ENCODE results near the gene SLC22A5. TPM values are rescaled to one million over a fixed set of nuclear protein-coding genes. Genes with fewer than 3 reads are reported as not detected.
"Not testable (repeated sequence)": the region's sequence is repeated elsewhere in the genome, so short reads cannot be mapped to it uniquely, and the experiment has no call there.

Gene SLC22A5
- total RNA-seq, 1 experiment from 2014 or later = 3.6 TPM

DNA sequence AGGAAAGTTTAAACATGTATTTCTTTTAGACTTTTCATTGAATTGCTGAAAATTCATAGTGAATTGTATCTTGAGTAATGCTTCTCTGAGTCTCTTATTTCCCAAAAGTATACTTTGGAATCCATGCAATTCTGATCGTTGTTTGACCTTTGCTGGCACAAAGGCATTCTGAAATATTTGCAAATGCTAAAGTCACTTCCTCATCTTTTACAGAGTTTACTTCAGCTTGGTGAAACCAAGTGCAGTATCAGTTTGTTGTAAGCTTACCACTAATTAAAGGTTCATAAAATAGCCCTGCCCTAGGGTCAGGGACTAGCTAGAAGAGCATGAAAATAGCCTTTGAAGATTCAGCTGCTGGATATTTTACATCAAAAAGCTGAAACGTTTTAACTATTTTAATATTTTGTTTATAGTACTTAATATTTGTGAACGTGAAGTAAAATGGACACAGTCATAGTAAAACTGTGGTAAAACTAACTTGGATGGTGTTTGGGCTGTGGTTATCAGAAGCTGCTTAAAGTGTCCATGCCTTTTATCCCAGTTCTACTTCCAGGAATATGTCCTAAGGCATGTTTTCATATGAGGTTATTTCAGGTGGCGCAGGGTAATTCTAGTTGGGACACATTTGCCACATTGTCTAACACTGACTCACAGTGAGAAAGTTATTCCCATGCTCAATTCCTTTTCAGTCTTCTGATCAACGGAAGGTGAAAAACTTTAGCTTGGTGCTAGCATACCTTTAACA is 45.3 kb downstream of the SLC22A5 start (continued):
- TF ChIP-seq, protein P1, sequence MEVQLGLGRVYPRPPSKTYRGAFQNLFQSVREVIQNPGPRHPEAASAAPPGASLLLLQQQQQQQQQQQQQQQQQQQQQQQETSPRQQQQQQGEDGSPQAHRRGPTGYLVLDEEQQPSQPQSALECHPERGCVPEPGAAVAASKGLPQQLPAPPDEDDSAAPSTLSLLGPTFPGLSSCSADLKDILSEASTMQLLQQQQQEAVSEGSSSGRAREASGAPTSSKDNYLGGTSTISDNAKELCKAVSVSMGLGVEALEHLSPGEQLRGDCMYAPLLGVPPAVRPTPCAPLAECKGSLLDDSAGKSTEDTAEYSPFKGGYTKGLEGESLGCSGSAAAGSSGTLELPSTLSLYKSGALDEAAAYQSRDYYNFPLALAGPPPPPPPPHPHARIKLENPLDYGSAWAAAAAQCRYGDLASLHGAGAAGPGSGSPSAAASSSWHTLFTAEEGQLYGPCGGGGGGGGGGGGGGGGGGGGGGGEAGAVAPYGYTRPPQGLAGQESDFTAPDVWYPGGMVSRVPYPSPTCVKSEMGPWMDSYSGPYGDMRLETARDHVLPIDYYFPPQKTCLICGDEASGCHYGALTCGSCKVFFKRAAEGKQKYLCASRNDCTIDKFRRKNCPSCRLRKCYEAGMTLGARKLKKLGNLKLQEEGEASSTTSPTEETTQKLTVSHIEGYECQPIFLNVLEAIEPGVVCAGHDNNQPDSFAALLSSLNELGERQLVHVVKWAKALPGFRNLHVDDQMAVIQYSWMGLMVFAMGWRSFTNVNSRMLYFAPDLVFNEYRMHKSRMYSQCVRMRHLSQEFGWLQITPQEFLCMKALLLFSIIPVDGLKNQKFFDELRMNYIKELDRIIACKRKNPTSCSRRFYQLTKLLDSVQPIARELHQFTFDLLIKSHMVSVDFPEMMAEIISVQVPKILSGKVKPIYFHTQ (CRISPR knock-in tag; IDR thresholded peaks at IDR 0.05) = no peak
- TF ChIP-seq, protein P2, sequence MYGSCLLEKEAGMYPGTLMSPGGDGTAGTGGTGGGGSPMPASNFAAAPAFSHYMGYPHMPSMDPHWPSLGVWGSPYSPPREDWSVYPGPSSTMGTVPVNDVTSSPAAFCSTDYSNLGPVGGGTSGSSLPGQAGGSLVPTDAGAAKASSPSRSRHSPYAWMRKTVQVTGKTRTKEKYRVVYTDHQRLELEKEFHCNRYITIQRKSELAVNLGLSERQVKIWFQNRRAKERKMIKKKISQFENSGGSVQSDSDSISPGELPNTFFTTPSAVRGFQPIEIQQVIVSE (CRISPR knock-in tag; IDR thresholded peaks at IDR 0.05; ENCODE audit: borderline replicate concordance) = no peak
- TF ChIP-seq, protein P3, sequence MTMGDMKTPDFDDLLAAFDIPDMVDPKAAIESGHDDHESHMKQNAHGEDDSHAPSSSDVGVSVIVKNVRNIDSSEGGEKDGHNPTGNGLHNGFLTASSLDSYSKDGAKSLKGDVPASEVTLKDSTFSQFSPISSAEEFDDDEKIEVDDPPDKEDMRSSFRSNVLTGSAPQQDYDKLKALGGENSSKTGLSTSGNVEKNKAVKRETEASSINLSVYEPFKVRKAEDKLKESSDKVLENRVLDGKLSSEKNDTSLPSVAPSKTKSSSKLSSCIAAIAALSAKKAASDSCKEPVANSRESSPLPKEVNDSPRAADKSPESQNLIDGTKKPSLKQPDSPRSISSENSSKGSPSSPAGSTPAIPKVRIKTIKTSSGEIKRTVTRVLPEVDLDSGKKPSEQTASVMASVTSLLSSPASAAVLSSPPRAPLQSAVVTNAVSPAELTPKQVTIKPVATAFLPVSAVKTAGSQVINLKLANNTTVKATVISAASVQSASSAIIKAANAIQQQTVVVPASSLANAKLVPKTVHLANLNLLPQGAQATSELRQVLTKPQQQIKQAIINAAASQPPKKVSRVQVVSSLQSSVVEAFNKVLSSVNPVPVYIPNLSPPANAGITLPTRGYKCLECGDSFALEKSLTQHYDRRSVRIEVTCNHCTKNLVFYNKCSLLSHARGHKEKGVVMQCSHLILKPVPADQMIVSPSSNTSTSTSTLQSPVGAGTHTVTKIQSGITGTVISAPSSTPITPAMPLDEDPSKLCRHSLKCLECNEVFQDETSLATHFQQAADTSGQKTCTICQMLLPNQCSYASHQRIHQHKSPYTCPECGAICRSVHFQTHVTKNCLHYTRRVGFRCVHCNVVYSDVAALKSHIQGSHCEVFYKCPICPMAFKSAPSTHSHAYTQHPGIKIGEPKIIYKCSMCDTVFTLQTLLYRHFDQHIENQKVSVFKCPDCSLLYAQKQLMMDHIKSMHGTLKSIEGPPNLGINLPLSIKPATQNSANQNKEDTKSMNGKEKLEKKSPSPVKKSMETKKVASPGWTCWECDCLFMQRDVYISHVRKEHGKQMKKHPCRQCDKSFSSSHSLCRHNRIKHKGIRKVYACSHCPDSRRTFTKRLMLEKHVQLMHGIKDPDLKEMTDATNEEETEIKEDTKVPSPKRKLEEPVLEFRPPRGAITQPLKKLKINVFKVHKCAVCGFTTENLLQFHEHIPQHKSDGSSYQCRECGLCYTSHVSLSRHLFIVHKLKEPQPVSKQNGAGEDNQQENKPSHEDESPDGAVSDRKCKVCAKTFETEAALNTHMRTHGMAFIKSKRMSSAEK (CRISPR knock-in tag; IDR thresholded peaks at IDR 0.05; ENCODE audit: borderline replicate concordance) = no peak

DNA sequence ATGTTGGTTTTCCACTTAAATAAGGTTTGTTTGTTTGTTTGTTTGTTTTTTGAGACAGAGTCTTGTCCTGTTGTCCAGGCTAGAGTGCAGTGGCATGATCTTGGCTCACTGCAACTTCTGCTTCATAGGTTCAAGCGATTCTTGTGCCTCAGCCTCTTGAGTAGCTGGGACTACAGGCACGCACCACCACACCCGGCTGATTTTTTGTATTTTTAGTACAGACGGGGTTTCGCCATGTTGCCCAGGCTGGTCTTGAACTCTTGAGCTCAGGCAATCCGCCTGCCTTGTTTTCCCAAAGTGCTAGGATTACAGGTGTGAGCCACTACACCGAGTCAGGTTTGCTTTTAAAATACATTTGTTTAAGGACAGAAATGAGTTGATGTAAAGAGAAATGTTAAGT is 46.0 kb downstream of the SLC22A5 start:
- H3K27me3 Mint-ChIP-seq (ENCODE audit: low read depth); H3K4me3 Mint-ChIP-seq: not testable (repeated sequence)

DNA sequence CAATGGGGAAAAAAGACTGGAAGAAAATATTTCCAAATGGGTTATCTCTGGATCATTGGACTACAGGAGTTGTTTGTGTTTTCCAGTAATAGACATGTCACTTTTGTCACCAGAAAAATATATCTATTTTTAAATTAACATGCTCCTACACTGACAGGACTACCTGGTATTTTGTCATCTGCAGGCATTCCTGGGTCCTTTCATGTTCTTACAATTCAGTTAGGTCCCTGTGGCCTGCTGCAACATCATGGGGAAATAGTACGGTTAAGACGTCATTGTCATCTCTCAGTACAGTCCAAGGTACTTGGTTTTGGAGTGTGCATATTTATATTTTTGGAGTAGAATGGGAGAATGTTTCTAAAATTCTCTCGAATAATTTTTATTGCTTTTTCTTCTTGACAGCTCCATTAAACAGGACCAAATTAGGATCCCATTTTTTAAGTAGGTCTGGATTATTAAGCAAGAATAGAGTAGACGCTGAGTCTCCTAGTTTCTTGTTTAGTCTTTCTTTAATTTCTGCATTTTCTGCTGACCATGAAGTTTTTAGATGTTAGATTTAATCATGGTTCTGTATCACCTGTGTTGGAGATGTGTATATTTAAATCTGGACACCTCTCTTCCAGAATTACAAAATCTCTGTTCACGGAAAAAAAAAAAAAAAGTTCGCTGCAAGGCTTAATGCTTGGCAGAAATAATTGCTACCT is 46.9 kb downstream of the SLC22A5 start:
- H3K36me3 Mint-ChIP-seq = no peaks in the 10 kb centered on the region
- ChIA-PET POLR2A (interaction anchor here (0.7 kb wide), 1 partner anchor 92 kb away, joined by 3 read pairs; no protein-coding TSS in a partner anchor), CTCF (interaction anchor here (0.5 to 2.9 kb wide), 4 partner anchors 34 to 85 kb away, joined by 3 to 13 read pairs (median 10); partner anchors contain the start of gene IRF1)
- no peak overlapping the region for H3K4me3 Mint-ChIP-seq
- peaks cover 3% of the 10 kb centered on the region for H3K27me3 Mint-ChIP-seq (ENCODE audit: low read depth)
- no peak for ATAC-seq
- H3K9me3 Mint-ChIP-seq = no peaks in the 10 kb centered on the region
- no peak overlapping the region for H3K27ac Mint-ChIP-seq
- TF ChIP-seq NFE2L1 (CRISPR knock-in tag; IDR thresholded peaks at IDR 0.05) = no peak
- TF ChIP-seq RELA (CRISPR knock-in tag; IDR thresholded peaks at IDR 0.05; ENCODE audit: borderline replicate concordance) = no peak
- TF ChIP-seq E2F4 (CRISPR knock-in tag; IDR thresholded peaks at IDR 0.05; ENCODE audit: borderline replicate concordance, low read depth) = no peak
- TF ChIP-seq, protein P4, sequence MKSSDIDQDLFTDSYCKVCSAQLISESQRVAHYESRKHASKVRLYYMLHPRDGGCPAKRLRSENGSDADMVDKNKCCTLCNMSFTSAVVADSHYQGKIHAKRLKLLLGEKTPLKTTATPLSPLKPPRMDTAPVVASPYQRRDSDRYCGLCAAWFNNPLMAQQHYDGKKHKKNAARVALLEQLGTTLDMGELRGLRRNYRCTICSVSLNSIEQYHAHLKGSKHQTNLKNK (CRISPR knock-in tag; IDR thresholded peaks at IDR 0.05) = no peak
- TF ChIP-seq, protein P3 (CRISPR knock-in tag; IDR thresholded peaks at IDR 0.05; ENCODE audit: borderline replicate concordance) = no peak
- TF ChIP-seq CREB1 (CRISPR knock-in tag; IDR thresholded peaks at IDR 0.05) = no peak
- TF ChIP-seq ESRRA (CRISPR knock-in tag; IDR thresholded peaks at IDR 0.05; ENCODE audit: borderline replicate concordance) = no peak
- TF ChIP-seq RORB (CRISPR knock-in tag; IDR thresholded peaks at IDR 0.05) = no peak
- TF ChIP-seq NFATC4 (CRISPR knock-in tag; IDR thresholded peaks at IDR 0.05) = no peak
- no peak for TF ChIP-seq JUN (CRISPR knock-in tag; IDR thresholded peaks at IDR 0.05)
- TF ChIP-seq ZNF138 (CRISPR knock-in tag; conservative IDR thresholded peaks at IDR 0.05) = no peak
- no peak for DNase-seq (ENCODE audit: low spot score)
- peaks cover 19% of the 10 kb centered on the region for H3K4me1 Mint-ChIP-seq

More for the DNA sequence above, 46.0 kb downstream of the SLC22A5 start:
- ChIA-PET POLR2A (interaction anchor here (0.5 kb wide), 1 partner anchor 454 kb away, joined by 9 read pairs; no protein-coding TSS in a partner anchor), CTCF (interaction anchor here (1.3 to 2.1 kb wide), 3 partner anchors 29 to 86 kb away, joined by 3 to 8 read pairs (median 5); no protein-coding TSS in a partner anchor)
- H3K9me3 Mint-ChIP-seq; ATAC-seq; H3K27ac Mint-ChIP-seq; H3K36me3 Mint-ChIP-seq; DNase-seq (ENCODE audit: low spot score): not testable (repeated sequence)
- peaks cover 22% of the 10 kb centered on the region for H3K4me1 Mint-ChIP-seq

All from WTC11 (cell line).